Measurements from ENCODE around the gene TET3.
A peak's percentile ranks its signal among the peaks of the same experiment; 100 is the strongest.

GRCh38 chr2:73995810-73996209 lies 11.1 kb downstream of the TET3 start:
- TF ChIP-seq CTCF (IDR thresholded peaks at IDR 0.05; ENCODE audit: low read depth, low read length, poor library complexity, severe bottlenecking): peak; percentile 37
- TF ChIP-seq EZH2phosphoT487 (IDR thresholded peaks at IDR 0.05; ENCODE audit: borderline replicate concordance, low read length): no peak
